ENCODE data around the gene GPR146. TPM values are rescaled to one million over a fixed set of nuclear protein-coding genes. Genes with fewer than 3 reads are reported as not detected.

GPR146 gene
- total RNA-seq, 1 donor from 2014 or later = 1.9 TPM

GRCh38 chr7:1050254-1050906 lies 6.0 kb downstream of the GPR146 start:
- H3K27ac Mint-ChIP-seq = no peak overlapping the region

DNA sequence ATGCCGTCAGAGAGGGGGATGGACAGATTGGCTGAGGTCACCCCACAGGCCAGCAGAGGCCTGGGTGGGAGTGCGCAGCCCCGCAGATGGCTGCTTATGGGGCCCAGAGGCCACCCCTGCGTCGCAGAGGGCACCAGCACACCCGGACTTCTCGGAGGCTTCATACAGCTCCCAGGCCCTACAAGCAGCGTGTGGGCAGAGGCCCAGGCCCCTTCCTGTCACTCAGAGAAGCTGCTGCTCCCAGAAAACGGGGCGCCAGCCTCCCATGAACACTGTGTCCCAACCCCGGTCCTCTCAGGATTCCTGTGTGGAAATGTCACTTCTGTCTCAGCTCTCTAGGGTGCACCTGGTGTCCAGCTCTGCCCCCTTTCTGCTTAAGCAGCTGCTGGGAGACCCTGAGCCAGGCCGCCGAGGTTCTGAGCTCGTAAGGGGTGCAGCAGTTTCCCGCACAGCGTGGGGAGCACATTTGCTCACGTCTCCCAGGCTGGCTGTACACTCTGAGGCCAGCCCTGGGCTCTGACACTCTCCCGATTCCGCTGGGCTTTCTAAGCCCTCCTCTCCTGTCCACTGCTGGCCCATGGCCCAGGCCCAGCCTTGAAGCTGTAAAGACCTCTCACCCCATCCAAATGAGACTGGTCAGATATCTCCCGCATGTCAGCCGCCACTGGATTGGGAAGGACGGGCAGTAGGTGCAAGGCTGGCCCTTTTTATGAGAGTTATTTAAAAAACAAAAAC lies 6.8 kb downstream of the GPR146 start:
- peaks cover 15% of the 10 kb centered on the region for H3K4me1 Mint-ChIP-seq (ENCODE audit: low read depth)
- H3K27me3 Mint-ChIP-seq = no peaks in the 10 kb centered on the region
- H3K4me3 Mint-ChIP-seq (ENCODE audit: low read depth) = no peak overlapping the region
- no peak overlapping the region for H3K27ac Mint-ChIP-seq
- DNase-seq (ENCODE audit: low spot score, unreplicated experiment) = no peak
- no peaks in the 10 kb centered on the region for H3K9me3 Mint-ChIP-seq (ENCODE audit: low read depth)
- TF ChIP-seq CTCF (IDR thresholded peaks at IDR 0.05; ENCODE audit: unreplicated experiment) = no peak
- no peaks in the 10 kb centered on the region for H3K36me3 Mint-ChIP-seq (ENCODE audit: insufficient read depth)

More at GRCh38 chr7:1050254-1050906, 6.0 kb downstream of the GPR146 start:
- TF ChIP-seq CTCF (IDR thresholded peaks at IDR 0.05; ENCODE audit: unreplicated experiment) = no peak
- Mint-ChIP-seq H3K9me3 (ENCODE audit: low read depth) (no peaks in the 10 kb centered on the region), H3K4me1 (ENCODE audit: low read depth) (peaks cover 23% of the 10 kb centered on the region), H3K27me3 (no peaks in the 10 kb centered on the region), H3K36me3 (ENCODE audit: insufficient read depth) (no peaks in the 10 kb centered on the region), H3K4me3 (ENCODE audit: low read depth) (no peak overlapping the region)
- DNase-seq (ENCODE audit: low spot score, unreplicated experiment) = no peak

DNA sequence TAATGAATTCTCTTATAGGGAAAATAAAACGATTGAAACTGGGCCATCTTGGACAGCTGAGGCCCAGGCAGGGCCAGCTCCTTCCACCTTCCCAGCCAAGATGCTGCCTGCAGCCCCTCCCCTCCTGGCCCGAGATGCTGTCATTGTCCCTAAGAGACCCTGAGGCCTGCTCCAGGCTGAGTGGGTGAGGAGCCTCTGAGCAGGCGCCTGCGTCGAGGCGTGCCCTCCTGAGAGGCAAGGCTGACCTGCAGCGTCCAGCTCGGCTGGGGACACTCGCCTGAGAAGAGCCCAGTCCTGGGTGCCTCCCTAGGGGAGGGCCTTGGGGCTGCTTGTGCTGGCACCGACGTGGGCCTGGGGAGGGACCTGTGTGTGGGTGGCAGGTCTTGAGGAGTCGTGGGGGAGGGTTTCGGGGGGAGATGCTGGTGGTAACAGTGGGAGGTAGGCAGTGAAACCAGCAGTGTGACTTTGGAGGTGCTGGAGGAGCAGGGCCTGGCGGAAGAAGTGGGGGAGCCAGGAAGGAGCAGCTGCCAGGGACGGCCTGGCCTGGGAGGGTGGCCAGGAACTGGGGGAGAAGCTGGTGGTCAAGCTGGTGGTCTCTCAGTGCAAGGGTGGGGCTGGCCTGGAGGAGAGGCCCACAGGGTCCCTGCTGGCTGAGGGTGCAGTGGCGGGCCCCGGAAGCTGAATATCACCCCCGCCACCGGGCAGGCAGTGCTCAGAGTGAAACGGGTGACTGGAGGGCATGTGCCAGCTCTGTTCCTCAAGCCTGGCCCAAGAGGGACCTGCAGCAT lies 7.9 kb downstream of the GPR146 start:
- peaks cover 4% of the 10 kb centered on the region for H3K4me1 Mint-ChIP-seq (ENCODE audit: low read depth)
- no peaks in the 10 kb centered on the region for H3K36me3 Mint-ChIP-seq (ENCODE audit: insufficient read depth)
- no peaks in the 10 kb centered on the region for H3K9me3 Mint-ChIP-seq (ENCODE audit: low read depth)
- no peak for DNase-seq (ENCODE audit: low spot score, unreplicated experiment)
- no peak overlapping the region for H3K27ac Mint-ChIP-seq
- H3K4me3 Mint-ChIP-seq (ENCODE audit: low read depth) = no peak overlapping the region
- no peak for TF ChIP-seq CTCF (IDR thresholded peaks at IDR 0.05; ENCODE audit: unreplicated experiment)
- no peaks in the 10 kb centered on the region for H3K27me3 Mint-ChIP-seq

- H3K4me3 Mint-ChIP-seq (ENCODE audit: low read depth) = no peak overlapping the region
- H3K27me3 Mint-ChIP-seq = no peaks in the 10 kb centered on the region
- H3K36me3 Mint-ChIP-seq (ENCODE audit: insufficient read depth) = no peaks in the 10 kb centered on the region
- no peak for TF ChIP-seq CTCF (IDR thresholded peaks at IDR 0.05; ENCODE audit: unreplicated experiment)
- H3K27ac Mint-ChIP-seq = no peak overlapping the region
- no peaks in the 10 kb centered on the region for H3K9me3 Mint-ChIP-seq (ENCODE audit: low read depth)
- no peaks in the 10 kb centered on the region for H3K4me1 Mint-ChIP-seq (ENCODE audit: low read depth)
- no peak for DNase-seq (ENCODE audit: low spot score, unreplicated experiment)
Measured at GRCh38 chr7:1053002-1053411, 8.7 kb downstream of the GPR146 start.

DNA sequence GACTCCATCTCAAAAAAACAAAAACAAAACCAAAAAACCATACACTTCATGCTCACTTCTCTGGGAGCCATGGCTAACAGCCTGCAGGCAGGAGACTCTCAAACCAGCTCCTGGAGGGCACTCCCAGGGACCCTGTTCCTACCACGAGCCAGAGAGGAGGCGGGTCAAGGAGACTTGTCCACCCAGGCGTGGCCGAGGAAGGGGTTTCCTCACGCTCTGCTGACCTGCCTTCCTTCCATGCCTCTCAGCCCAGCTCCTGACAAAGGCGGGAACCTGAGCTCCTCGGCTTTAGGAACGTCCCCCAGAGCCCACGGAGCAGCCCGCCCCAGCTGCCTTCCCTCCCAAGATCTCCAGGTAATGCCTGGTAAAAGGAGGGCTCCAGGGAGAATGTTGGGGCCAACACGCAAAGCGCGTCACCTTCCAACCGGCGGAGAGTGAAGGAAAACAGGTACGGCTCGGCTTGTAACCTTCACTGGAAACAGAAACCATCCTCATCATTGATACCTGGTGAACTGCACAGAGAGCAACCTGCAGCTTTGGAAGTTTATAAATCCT lies 9.5 kb downstream of the GPR146 start:
- Mint-ChIP-seq H3K4me1 (ENCODE audit: low read depth) (peaks cover 2% of the 10 kb centered on the region), H3K4me3 (ENCODE audit: low read depth) (no peak overlapping the region), H3K27ac (no peak overlapping the region), H3K27me3 (no peaks in the 10 kb centered on the region), H3K9me3 (ENCODE audit: low read depth) (no peaks in the 10 kb centered on the region), H3K36me3 (ENCODE audit: insufficient read depth) (no peaks in the 10 kb centered on the region)
- TF ChIP-seq CTCF (IDR thresholded peaks at IDR 0.05; ENCODE audit: unreplicated experiment) = no peak
- no peak for DNase-seq (ENCODE audit: low spot score, unreplicated experiment)
